VCaP (cell line): ENCODE measurements around the gene HVCN1.

Experiments
- H3K27ac ChIP-seq: fragments of 450-650 bp; 2 replicates; pipeline ENCODE4 v1.5.1; 2017
- TF ChIP-seq, protein P1 (sequence below): fragments of 450-650 bp; conservative IDR thresholded peaks from 2 replicates; pipeline ENCODE4 v1.5.1; 2017; ENCODE audit warnings: mild to moderate bottlenecking, moderate library complexity

HVCN1 gene

DNA sequence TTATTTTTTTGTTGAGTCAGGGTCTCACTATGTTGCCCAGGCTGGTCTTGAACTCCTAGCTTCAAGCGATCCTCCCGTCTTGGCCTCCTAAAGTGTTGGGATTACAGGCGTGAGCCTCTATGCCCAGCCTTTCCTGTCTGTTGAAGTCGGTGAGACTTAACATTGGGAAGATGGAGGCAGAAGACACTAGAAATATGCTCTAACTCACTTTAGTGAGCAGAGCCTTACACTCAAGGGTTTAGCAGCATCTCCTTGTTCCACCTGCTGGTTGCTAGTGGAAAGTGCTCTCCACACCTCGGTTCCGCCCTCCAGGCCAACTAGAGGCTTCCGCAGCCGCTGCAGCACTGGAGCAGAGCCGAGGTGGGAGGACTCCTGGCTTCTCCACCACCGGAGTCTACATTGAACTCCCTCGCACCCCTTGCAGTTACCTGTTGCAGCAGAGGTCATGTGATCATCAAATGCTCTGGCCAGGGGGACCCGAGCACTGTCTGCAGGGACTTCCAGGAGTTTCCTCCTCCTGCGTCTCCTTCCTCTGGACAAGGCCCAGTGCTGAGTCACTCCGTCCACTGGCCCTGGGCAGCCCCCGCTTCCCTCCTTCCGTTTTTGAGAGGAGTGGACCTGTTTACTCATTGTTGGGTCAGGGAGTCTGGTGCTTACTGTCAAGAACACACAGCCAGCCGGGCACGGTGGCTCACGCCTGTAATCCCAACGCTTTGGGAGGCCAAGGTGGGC lies 9.4 kb upstream of the HVCN1 start:
- TF ChIP-seq, protein P1, sequence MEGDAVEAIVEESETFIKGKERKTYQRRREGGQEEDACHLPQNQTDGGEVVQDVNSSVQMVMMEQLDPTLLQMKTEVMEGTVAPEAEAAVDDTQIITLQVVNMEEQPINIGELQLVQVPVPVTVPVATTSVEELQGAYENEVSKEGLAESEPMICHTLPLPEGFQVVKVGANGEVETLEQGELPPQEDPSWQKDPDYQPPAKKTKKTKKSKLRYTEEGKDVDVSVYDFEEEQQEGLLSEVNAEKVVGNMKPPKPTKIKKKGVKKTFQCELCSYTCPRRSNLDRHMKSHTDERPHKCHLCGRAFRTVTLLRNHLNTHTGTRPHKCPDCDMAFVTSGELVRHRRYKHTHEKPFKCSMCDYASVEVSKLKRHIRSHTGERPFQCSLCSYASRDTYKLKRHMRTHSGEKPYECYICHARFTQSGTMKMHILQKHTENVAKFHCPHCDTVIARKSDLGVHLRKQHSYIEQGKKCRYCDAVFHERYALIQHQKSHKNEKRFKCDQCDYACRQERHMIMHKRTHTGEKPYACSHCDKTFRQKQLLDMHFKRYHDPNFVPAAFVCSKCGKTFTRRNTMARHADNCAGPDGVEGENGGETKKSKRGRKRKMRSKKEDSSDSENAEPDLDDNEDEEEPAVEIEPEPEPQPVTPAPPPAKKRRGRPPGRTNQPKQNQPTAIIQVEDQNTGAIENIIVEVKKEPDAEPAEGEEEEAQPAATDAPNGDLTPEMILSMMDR = peak; percentile 86
- no peak overlapping the region for H3K27ac ChIP-seq

GRCh38 chr12:110697236-110697635 lies 8.3 kb upstream of the HVCN1 start:
- TF ChIP-seq, protein P1 = no peak

GRCh38 chr12:110696283-110696682 lies 7.4 kb upstream of the HVCN1 start:
- TF ChIP-seq, protein P1 = no peak
- no peak overlapping the region for H3K27ac ChIP-seq

More at GRCh38 chr12:110697236-110697635, 8.3 kb upstream of the HVCN1 start:
- no peak overlapping the region for H3K27ac ChIP-seq

DNA sequence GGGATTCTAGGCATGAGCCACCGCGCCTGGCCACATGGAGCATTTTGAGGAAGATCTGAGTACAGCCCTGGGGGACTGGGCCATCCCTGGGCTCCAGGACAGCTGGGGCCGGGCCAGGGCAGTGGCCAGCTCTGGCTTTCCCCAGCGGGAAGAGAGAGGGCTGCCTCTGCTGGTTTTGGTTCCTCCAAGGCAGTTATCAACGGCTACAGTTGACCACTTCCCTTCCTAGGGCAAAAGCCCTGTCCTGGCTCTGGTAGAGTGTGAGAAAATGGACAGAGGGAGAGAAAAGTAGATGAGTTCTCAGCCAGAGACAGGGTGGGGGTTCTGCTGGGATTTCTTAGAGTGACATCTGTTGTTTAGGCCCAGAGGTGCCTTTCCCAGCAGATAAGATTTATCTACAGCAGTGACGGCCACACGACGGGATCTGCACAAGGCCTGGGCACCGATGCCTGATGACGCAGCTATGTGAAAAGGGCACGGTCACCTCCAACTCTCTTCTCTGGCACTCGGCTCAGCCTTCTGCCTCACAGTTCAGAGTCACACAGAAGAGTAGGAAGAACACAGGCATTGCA lies 5.5 kb upstream of the HVCN1 start:
- H3K27ac ChIP-seq = no peak overlapping the region
- TF ChIP-seq, protein P1 = no peak

DNA sequence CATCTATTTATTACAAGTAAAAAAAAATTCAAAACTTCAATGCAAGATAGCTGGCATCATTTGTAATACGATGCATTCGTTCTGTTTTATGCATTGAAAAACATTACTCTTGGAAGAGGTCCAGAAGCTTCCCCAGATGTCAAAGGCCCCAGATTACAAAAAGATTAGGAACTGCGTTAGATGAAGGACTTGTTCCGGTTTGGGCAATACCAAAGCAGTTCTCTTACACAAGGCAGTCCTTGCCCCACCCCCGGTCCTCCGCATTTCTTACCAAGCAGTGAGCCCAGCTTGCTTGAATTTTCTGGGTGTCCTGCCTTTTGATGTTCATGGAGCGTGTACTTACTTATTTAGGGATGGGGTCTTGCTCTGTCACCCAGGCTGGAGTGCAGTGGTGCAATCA lies 4.8 kb upstream of the HVCN1 start:
- no peak overlapping the region for H3K27ac ChIP-seq
- TF ChIP-seq, protein P1 = no peak

GRCh38 chr12:110690127-110690430 lies 1.2 kb upstream of the HVCN1 start:
- TF ChIP-seq, protein P1 = no peak

GRCh38 chr12:110689281-110690126 lies 589 bp upstream of the HVCN1 start:
- TF ChIP-seq, protein P1 = no peak
- no peak overlapping the region for H3K27ac ChIP-seq

More at GRCh38 chr12:110690127-110690430, 1.2 kb upstream of the HVCN1 start:
- H3K27ac ChIP-seq = no peak overlapping the region
